Activated naive CD4-positive, alpha-beta T cell treated with anti-CD3 and anti-CD28 coated beads, Interleukin-2, amount 10 ng/mL, durations not matched to agents 7 days and 5 days (primary cell): ENCODE results near the gene TAAR5.
"Not testable (repeated sequence)": the region's sequence is repeated elsewhere in the genome, so short reads cannot be mapped to it uniquely, and the experiment has no call there.

Experiments
- CTCF ChIA-PET: fragments of 350-600 bp; sonication (Branson Sonifier 250); formaldehyde crosslinking; loops from one replicate; lab custom pipeline; 2021; ENCODE audit warnings: antibody characterized with exemption; lab: Charles Lee
- DNase-seq: peaks from one replicate; pipeline ENCODE4 v3.0.0-alpha.2; 2020
- H3K27ac Mint-ChIP-seq: one replicate; pipeline ENCODE4 v1.8.0; 2021; ENCODE audit warnings: mild to moderate bottlenecking, moderate library complexity, mixed read lengths
- H3K27me3 Mint-ChIP-seq: one replicate; pipeline ENCODE4 v1.8.0; 2021; ENCODE audit warnings: mild to moderate bottlenecking, mixed read lengths
- H3K36me3 Mint-ChIP-seq: one replicate; pipeline ENCODE4 v1.8.0; 2021; ENCODE audit warnings: mixed read lengths
- H3K4me1 Mint-ChIP-seq: one replicate; pipeline ENCODE4 v1.8.0; 2021; ENCODE audit warnings: mixed read lengths
- H3K4me3 Mint-ChIP-seq: one replicate; pipeline ENCODE4 v1.8.0; 2021; ENCODE audit warnings: mild to moderate bottlenecking, moderate library complexity, mixed read lengths
- H3K9me3 Mint-ChIP-seq: one replicate; pipeline ENCODE4 v1.8.0; 2021; ENCODE audit warnings: mixed read lengths

TAAR5 gene, protein sequence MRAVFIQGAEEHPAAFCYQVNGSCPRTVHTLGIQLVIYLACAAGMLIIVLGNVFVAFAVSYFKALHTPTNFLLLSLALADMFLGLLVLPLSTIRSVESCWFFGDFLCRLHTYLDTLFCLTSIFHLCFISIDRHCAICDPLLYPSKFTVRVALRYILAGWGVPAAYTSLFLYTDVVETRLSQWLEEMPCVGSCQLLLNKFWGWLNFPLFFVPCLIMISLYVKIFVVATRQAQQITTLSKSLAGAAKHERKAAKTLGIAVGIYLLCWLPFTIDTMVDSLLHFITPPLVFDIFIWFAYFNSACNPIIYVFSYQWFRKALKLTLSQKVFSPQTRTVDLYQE

DNA sequence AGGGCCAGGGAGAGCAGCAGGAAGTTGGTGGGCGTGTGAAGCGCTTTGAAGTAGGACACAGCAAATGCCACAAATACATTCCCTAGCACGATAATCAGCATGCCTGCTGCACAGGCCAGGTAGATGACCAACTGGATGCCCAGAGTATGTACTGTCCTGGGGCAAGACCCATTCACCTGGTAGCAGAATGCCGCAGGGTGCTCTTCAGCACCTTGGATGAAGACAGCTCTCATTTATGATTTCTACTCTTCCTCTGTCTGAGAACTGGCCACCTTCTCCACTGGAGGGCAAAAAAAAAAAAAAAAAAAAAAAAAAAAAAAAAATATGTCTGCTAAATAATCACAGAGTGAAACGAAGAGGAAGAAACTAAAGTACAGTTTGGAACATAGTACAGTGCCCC is at the start of gene TAAR5:
TAAR5 (minus strand) TSS at position 288 of the 400 bp plus-strand sequence; CDS start at position 233, 55 bp downstream.
- no peak for DNase-seq
- Mint-ChIP-seq H3K4me1 (no peaks in the 10 kb centered on the region), H3K36me3 (no peaks in the 10 kb centered on the region), H3K27me3 (peaks cover 18% of the 10 kb centered on the region), H3K4me3 (no peak within 1 kb of the TSS), H3K9me3 (no peaks in the 10 kb centered on the region), H3K27ac (no peak within 1 kb of the TSS)
- CTCF ChIA-PET = interaction anchor here (0.6 kb wide), 1 partner anchor 218 kb away, joined by 3 read pairs; no protein-coding TSS in a partner anchor

DNA sequence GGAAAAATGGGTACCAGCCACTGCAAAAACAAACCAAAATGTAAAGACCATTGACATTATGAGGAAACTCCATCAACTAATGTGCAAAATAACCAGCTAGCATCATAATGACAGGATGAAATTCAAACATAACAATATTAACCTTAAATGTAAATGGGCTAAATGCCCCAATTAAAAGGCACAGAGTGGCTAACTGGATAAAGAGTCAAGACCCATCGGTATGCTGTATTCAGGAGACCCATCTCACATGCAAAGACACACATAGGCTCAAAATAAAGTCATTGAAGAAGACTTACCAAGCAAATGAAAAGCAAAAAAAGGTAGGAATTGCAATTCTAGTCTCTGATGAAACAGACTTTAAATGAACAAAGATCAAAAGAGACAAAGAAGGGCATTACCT is 47.6 kb upstream of the TAAR5 start:
- DNase-seq, H3K4me1 Mint-ChIP-seq, H3K36me3 Mint-ChIP-seq, CTCF ChIA-PET, H3K4me3 Mint-ChIP-seq, H3K27ac Mint-ChIP-seq, H3K9me3 Mint-ChIP-seq: not testable (repeated sequence)
- peaks cover 26% of the 10 kb centered on the region for H3K27me3 Mint-ChIP-seq

DNA sequence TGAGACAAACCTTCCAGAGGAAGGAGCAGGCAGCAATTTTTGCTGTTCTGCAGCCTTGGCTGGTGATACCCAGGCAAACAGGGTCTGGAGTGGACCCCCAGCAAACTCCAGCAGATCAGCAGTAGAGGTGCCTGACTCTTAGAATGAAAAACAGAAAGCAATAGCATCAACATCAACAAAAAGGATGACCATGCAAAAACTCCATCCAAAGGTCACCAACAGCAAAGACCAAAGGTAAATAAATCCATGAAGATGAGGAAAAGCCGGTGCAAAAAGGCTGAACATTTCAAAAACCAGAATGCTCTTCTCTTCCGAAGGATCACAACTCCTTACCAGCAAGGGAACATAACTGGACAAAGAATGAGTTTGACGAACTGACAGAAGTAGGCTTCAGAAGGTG is 46.4 kb upstream of the TAAR5 start:
- CTCF ChIA-PET = interaction anchor here (0.6 kb wide), 1 partner anchor 356 kb away, joined by 4 read pairs; no protein-coding TSS in a partner anchor
- H3K27ac Mint-ChIP-seq, H3K4me1 Mint-ChIP-seq, H3K4me3 Mint-ChIP-seq, H3K9me3 Mint-ChIP-seq, DNase-seq, H3K36me3 Mint-ChIP-seq: not testable (repeated sequence)
- peaks cover 26% of the 10 kb centered on the region for H3K27me3 Mint-ChIP-seq

DNA sequence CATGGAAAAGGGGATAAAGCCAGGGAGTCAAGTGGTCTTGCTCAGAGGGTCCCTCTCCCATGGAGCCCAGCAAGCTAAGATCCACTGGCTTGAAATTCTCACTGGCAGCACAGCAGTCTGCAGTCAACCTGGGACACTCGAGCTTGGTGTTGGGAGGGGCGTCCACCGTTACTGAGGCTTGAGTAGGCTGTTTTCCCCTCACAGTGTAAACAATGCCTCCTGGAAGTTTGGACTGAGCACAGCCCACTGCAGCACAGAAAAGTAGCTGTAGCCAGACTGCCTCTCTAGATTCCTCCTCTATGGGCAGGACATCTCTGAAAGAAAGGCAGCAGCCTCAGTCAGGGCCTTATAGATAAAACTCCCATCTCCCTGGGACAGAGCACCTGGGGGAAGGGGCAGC is 45.7 kb upstream of the TAAR5 start:
- H3K4me3 Mint-ChIP-seq, H3K4me1 Mint-ChIP-seq, H3K27ac Mint-ChIP-seq, DNase-seq, H3K9me3 Mint-ChIP-seq, H3K36me3 Mint-ChIP-seq: not testable (repeated sequence)
- CTCF ChIA-PET = interaction anchor here (1.2 kb wide), 1 partner anchor 34 kb away, joined by 3 read pairs; no protein-coding TSS in a partner anchor
- H3K27me3 Mint-ChIP-seq = peaks cover 26% of the 10 kb centered on the region

DNA sequence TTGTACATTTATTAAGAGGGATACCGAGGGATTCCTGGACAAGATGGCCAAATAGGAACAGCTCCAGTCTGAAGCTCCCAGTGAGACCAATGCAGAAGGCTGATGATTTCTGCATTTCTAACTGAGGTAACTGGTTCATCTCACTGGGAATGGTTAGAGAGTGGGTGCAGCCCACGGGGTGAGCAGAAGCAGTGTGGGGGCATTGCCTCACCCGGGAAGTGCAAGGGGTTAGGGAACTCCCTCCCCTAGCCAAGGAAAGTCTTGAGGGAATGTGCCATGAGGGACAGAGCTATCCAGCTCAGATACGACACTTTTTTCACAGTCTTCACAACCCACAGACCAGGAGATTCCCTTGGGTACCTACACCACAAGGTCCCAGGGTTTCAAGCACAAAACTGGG is 45.3 kb upstream of the TAAR5 start:
- Mint-ChIP-seq H3K4me3 (no peak overlapping the region), H3K27me3 (peaks cover 26% of the 10 kb centered on the region), H3K36me3 (no peaks in the 10 kb centered on the region), H3K4me1 (peaks cover 4% of the 10 kb centered on the region), H3K27ac (no peak overlapping the region), H3K9me3 (no peaks in the 10 kb centered on the region)
- no peak for DNase-seq
- CTCF ChIA-PET = interaction anchor here (1.2 kb wide), 1 partner anchor 35 kb away, joined by 3 read pairs; no protein-coding TSS in a partner anchor

DNA sequence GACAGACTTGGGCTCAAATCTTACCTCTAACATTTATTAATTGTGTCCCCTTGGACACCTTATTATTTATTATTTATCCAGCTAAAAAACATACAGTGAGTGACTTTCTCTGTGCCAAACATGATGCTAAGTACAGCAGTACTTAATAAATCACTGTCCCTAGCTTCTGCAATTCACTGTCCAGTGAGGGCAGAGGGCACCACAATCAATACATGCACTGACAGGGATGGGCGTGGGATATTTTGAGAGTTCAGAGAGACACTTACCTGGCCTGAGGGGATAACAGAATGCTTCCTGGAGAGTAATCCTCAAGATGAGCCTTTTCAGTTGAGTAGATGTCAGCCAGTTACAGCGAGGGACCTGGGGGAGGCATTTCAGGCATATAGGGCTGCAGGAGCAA is 43.8 kb upstream of the TAAR5 start:
- Mint-ChIP-seq H3K4me1 (no peaks in the 10 kb centered on the region), H3K27me3 (peaks cover 25% of the 10 kb centered on the region), H3K27ac (no peak overlapping the region), H3K36me3 (no peaks in the 10 kb centered on the region), H3K9me3 (no peaks in the 10 kb centered on the region), H3K4me3 (no peak overlapping the region)
- CTCF ChIA-PET = interaction anchor here (0.7 kb wide), 1 partner anchor 12 kb away, joined by 3 read pairs; no protein-coding TSS in a partner anchor
- DNase-seq = no peak

DNA sequence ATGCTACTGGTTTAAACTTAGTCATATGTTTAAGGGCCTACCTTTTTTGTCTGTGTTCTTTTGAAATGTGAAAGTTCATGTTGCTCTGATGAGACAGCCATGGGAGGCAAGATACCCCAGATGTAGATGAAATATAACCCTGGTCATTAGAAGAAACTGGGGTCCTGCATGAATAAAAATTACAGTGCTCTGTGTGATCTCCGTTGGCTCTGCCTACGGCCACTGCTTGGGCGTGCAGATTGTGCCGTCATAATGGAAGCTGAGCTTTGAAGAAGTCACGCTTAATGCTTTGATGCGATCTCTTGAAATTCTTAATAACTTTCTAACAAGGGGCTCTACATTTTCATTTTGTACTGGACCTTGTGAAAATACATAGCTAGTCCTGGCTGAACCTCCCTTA is 34.6 kb upstream of the TAAR5 start, which contains the start of gene TAAR2:
TAAR2 (minus strand) TSS at position 101 of the 400 bp plus-strand sequence; CDS start at position 101, 0 bp downstream.
- no peak within 1 kb of the TSS for H3K27ac Mint-ChIP-seq
- peaks cover 9% of the 10 kb centered on the region for H3K27me3 Mint-ChIP-seq
- CTCF ChIA-PET = no interaction called here
- H3K4me3 Mint-ChIP-seq = no peak within 1 kb of the TSS
- H3K36me3 Mint-ChIP-seq = no peaks in the 10 kb centered on the region
- no peak for DNase-seq
- no peaks in the 10 kb centered on the region for H3K4me1 Mint-ChIP-seq
- no peaks in the 10 kb centered on the region for H3K9me3 Mint-ChIP-seq

DNA sequence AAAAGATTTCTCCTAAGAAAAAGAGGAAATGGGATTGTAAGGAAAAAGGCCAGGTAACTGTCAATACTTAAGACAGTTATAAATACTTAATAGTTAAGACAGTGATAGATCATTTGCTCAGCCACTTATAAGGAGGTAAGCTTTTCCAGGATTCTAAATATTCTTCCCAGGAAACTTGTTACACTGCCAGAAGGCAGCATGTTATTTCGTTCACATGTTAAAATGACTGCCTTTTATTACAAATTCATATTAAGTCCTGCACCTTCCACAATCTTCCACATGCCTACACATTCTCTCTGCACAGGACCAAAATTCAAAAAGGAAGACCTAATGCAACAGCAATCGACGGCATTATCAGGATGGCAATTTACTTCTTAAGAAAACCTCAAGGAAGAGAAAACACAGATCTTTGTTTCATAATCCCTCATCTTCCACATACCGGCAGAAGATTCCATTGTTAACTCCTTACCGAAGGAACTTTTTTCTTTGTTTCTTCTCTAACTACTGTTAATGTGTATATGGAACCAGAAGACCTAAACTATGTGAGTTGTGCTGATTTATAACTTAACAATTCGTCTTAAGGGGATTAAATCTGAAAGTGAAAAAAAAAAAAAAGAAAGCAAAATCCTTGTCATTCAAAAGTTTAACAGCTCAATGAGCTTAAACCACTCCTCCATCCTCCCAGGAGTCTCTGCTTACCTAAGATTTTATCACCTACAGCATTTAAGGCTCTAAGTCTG is 33.7 kb upstream of the TAAR5 start:
- Mint-ChIP-seq H3K36me3 (no peaks in the 10 kb centered on the region), H3K4me1 (no peaks in the 10 kb centered on the region), H3K4me3 (no peak overlapping the region), H3K27me3 (peaks cover 9% of the 10 kb centered on the region), H3K9me3 (no peaks in the 10 kb centered on the region), H3K27ac (no peak overlapping the region)
- DNase-seq = no peak
- CTCF ChIA-PET = no interaction called here

DNA sequence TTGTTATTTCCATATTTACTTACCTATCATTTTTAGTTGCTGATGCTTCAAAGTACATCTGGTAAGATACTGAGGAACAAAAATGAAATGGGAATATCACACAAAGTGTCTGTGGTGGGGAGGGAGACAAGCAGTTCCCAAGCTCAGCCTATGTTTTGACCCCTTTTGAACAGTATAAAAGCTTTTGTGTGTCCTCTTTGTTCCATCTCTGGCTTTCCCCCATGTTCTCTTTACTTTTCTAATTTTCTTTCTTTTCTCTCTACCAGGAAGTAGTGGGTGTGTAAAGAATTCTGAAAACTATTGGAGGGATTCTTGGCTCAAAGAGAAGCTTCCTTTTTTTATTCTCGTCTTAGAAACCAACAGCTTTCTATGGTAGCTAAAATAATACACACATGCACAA is 27.1 kb upstream of the TAAR5 start:
- CTCF ChIA-PET = no interaction called here
- no peak for DNase-seq
- H3K36me3 Mint-ChIP-seq = no peaks in the 10 kb centered on the region
- no peak overlapping the region for H3K27ac Mint-ChIP-seq
- no peak overlapping the region for H3K4me3 Mint-ChIP-seq
- H3K27me3 Mint-ChIP-seq = peaks cover 10% of the 10 kb centered on the region
- H3K9me3 Mint-ChIP-seq = no peaks in the 10 kb centered on the region
- peaks cover 4% of the 10 kb centered on the region for H3K4me1 Mint-ChIP-seq

DNA sequence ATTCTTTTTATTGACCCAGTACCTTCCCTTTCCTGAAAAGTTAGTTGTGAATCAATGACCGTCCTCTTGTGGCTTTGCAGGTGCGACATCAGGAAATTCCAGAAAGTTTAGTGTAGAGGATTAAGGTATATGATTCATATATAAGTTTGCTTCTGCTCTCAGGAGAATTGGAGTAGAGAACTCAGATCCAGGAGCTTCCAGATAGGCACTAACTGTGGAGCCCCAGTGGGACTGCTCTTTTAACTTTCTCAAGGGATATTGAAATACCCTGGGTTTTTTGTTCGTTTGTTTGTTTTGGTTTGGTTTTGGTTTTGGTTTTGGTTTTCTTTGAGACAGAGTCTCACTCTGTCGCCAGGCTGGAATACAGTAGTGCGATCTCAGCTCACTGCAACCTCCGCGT is 25.0 kb upstream of the TAAR5 start:
- DNase-seq = no peak
- Mint-ChIP-seq H3K27me3 (peaks cover 5% of the 10 kb centered on the region), H3K4me3 (peak overlapping the region; percentile 49), H3K4me1 (peaks cover 4% of the 10 kb centered on the region), H3K9me3 (no peaks in the 10 kb centered on the region), H3K27ac (no peak overlapping the region), H3K36me3 (no peaks in the 10 kb centered on the region)
- CTCF ChIA-PET = no interaction called here

DNA sequence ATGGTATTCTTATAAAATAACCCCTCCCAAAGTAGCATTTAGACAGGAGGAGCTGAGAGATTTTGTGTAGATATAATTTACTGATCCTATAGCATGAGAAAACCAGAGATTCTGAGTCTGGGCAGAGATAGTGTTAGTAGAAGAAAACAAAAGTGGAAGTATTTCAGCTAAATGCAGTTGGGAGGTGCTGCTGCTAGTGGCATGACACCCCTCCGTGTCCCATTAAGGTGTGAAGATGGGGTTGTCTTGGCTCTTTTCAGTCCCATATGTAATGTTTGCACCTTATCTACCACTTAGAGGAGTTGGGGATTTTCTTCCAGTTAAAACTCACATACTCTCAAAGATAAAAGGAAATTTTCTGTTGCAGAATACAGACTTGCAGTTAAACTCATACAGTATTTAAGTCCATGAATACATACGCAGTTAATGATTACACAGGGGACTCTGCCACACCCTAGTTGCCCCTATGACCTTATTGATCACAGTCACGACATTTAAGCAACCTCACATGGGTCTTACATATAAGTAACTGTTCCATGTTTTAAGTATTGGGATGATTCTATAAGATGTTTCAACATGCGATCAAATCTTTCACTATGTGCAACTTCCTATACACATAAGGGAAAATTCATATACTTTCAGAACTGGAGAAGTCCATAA is 23.0 kb upstream of the TAAR5 start:
- H3K27ac Mint-ChIP-seq = no peak overlapping the region
- DNase-seq = no peak
- CTCF ChIA-PET = no interaction called here
- no peak overlapping the region for H3K4me3 Mint-ChIP-seq
- H3K9me3 Mint-ChIP-seq = no peaks in the 10 kb centered on the region
- H3K27me3 Mint-ChIP-seq = peaks cover 5% of the 10 kb centered on the region
- H3K36me3 Mint-ChIP-seq = no peaks in the 10 kb centered on the region
- H3K4me1 Mint-ChIP-seq = peaks cover 4% of the 10 kb centered on the region

DNA sequence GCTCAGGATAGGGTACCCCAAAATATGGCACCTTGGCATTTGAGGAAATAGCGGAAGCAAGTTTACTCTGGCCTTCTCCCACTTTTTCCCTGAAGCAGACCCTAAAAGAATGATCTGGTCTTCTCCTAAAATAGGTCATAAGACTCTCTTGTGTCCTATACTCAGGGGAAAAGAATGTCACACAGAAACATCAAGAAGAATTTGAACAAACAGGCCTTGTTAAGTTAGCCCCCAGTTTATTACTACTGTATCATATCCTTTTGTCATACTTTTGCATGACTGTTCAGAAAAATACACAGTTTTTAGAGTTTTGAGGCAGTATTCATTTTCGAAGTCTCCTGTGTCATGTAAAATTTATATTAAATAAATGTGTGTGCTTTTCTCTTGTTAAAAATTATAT is 22.1 kb upstream of the TAAR5 start:
- DNase-seq = no peak
- CTCF ChIA-PET = no interaction called here
- Mint-ChIP-seq H3K4me1 (peaks cover 4% of the 10 kb centered on the region), H3K36me3 (no peaks in the 10 kb centered on the region), H3K27ac (no peak overlapping the region), H3K4me3 (no peak overlapping the region), H3K9me3 (no peaks in the 10 kb centered on the region), H3K27me3 (peaks cover 5% of the 10 kb centered on the region)

DNA sequence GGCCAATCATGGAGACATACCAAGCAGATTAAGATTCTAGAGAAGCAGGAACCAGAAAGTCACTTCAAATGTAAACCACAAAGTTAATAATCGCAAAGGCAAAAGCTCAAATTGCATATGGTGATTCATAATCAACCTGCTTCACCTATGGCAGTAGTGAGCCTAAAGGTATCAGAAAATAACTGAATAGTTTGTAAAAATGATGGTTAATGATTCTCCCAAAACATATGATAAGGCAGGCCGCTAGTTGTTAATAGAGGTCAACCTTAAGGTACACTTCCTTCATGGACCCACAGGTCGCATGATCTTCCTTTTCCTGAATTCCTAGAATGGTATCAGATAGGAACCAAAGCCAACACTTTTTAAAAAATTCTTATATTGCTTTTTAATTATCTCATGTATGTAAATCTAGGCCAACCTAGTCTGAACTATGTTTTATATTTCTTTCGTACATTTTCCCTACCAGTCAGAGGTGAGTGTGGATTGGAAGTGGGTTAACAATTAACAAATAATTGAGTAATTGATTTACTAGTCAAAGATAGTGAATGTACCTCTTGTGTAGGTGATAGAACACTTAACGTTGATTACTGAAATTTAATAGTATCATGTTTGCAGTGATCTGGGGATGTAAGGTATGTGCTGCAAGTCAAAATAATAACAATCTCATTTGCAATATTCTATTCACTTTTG is 18.1 kb upstream of the TAAR5 start:
- no peaks in the 10 kb centered on the region for H3K36me3 Mint-ChIP-seq
- CTCF ChIA-PET = no interaction called here

DNA sequence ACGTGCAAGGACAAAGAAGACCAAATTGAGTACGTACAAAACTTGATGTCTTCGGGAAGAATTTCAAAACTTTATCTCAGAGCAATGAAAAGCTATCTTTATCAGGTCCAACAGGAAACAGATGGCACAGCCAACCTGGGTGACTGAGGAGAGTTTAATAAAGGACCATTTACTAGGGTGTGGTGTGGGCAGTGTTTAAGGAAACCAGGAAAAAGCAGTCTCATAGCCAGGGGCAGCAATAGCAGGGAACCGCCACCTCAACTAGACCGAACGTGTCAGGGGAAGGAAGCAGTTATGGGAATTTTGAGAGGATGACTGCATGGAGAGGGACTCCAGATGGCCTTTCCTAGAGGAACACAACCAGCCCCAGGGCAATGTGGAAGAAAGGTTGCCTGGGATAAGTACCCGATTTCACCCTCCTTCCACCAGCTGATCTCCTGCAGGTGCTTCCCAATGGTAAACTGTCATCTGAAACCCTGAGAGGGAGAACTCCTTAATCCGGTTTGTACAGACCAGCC is 15.2 kb upstream of the TAAR5 start:
- H3K4me3 Mint-ChIP-seq = no peak overlapping the region
- CTCF ChIA-PET = no interaction called here
- H3K27me3 Mint-ChIP-seq = no peaks in the 10 kb centered on the region
- no peaks in the 10 kb centered on the region for H3K9me3 Mint-ChIP-seq
- DNase-seq = no peak
- H3K36me3 Mint-ChIP-seq = no peaks in the 10 kb centered on the region
- H3K27ac Mint-ChIP-seq = no peak overlapping the region
- H3K4me1 Mint-ChIP-seq = no peaks in the 10 kb centered on the region

More for the DNA sequence above, 18.1 kb upstream of the TAAR5 start:
- Mint-ChIP-seq H3K4me1 (no peaks in the 10 kb centered on the region), H3K4me3 (no peak overlapping the region), H3K27ac (no peak overlapping the region), H3K27me3 (no peaks in the 10 kb centered on the region), H3K9me3 (no peaks in the 10 kb centered on the region)
- DNase-seq = no peak
